PC-3 (cell line): ENCODE data around the gene DLG5. TPM values are rescaled to one million over a fixed set of nuclear protein-coding genes. Genes with fewer than 3 reads are reported as not detected.
"Not testable (repeated sequence)": the region's sequence is repeated elsewhere in the genome, so short reads cannot be mapped to it uniquely, and the experiment has no call there.

Source experiments
- ATAC-seq: fragments of 200-7000 bp; cut with Tn5 transposase; 2 replicates; pipeline ENCODE4 v1.9.1; 2020; ENCODE audit warnings: mild to moderate bottlenecking, moderate library complexity
- BruUV-seq: library from RNA; stranded (reverse); fragments of 400-500 nt; replicated peaks from 2 replicates; lab custom pipeline; 2021; lab: Mats Ljungman, UMichigan
- CTCF ChIA-PET: fragments of 300-600 bp; sonication (Branson Sonifier 250); formaldehyde crosslinking; loops from one replicate; lab custom pipeline; 2022; ENCODE audit warnings: antibody characterized with exemption; lab: Charles Lee
- POLR2A ChIA-PET: fragments of 300-600 bp; sonication (Branson Sonifier 250); formaldehyde crosslinking; loops from one replicate; lab custom pipeline; 2022; ENCODE audit warnings: antibody characterized with exemption; ENCODE audit not compliant: unreplicated experiment; lab: Charles Lee
- DNase-seq: peaks from one replicate; pipeline ENCODE4 v3.0.0-alpha.2; 2015
- H2AFZ ChIP-seq: fragments of 300-600 bp; sonication (generic); 2 replicates; pipeline ENCODE4 v1.6.0; 2016; ENCODE audit warnings: antibody characterized with exemption, low read length
- H3F3A ChIP-seq: fragments of 300-600 bp; sonication (generic); one replicate; pipeline ENCODE4 v1.6.0; 2017; ENCODE audit warnings: antibody characterized with exemption, low read length, control low read depth, mild to moderate bottlenecking; ENCODE audit not compliant: unreplicated experiment
- H3K27ac ChIP-seq: fragments of 300-600 bp; sonication (generic); 2 replicates; pipeline ENCODE4 v1.5.1; 2016; ENCODE audit warnings: mild to moderate bottlenecking, low read length
- H3K27me3 ChIP-seq: fragments of 300-600 bp; sonication (generic); 2 replicates; pipeline ENCODE4 v1.6.1; 2016; ENCODE audit warnings: low read length, mixed read lengths
- H3K36me3 ChIP-seq: fragments of 300-600 bp; sonication (generic); 2 replicates; pipeline ENCODE4 v1.6.1; 2016; ENCODE audit warnings: low read depth, mixed run types, low read length, mixed read lengths
- H3K4me1 ChIP-seq: fragments of 300-600 bp; sonication (generic); 2 replicates; pipeline ENCODE4 v1.5.1; 2016; ENCODE audit warnings: low read length; ENCODE audit not compliant: insufficient read depth
- H3K4me2 ChIP-seq: fragments of 300-600 bp; sonication (generic); 2 replicates; pipeline ENCODE4 v1.6.0; 2016; ENCODE audit warnings: low read length
- H3K4me3 ChIP-seq: fragments of 300-600 bp; sonication (generic); 2 replicates; pipeline ENCODE4 v1.5.1; 2016; ENCODE audit warnings: mild to moderate bottlenecking, low read length, mixed read lengths
- H3K79me2 ChIP-seq: fragments of 300-600 bp; sonication (generic); 2 replicates; pipeline ENCODE4 v1.6.1; 2017; ENCODE audit warnings: low read length, mixed read lengths
- H3K9ac ChIP-seq: fragments of 300-600 bp; sonication (generic); 2 replicates; pipeline ENCODE4 v1.6.0; 2016; ENCODE audit warnings: mild to moderate bottlenecking, low read length
- H3K9me2 ChIP-seq: fragments of 300-600 bp; sonication (generic); replicated peaks from 2 replicates; pipeline ENCODE4 v1.6.1; 2016; ENCODE audit warnings: mixed run types, low read length, mixed read lengths
- H3K9me3 ChIP-seq: fragments of 300-600 bp; sonication (generic); 2 replicates; pipeline ENCODE4 v1.6.1; 2016; ENCODE audit warnings: low read length, mixed read lengths
- H4K20me1 ChIP-seq: fragments of 300-600 bp; sonication (generic); 2 replicates; pipeline ENCODE4 v1.6.1; 2016; ENCODE audit warnings: low read length, mixed read lengths
- CTCF ChIP-seq: fragments of 300-600 bp; sonication (generic); conservative IDR thresholded peaks from 2 replicates; pipeline ENCODE4 v1.5.1; 2017; ENCODE audit warnings: antibody characterized with exemption, low read depth, mild to moderate bottlenecking, low read length
- EZH2 ChIP-seq: fragments of 300-600 bp; sonication (generic); IDR thresholded peaks from one replicate; pipeline ENCODE4 v1.6.1; 2017; ENCODE audit warnings: antibody characterized with exemption, mild to moderate bottlenecking, low read length; ENCODE audit not compliant: unreplicated experiment
- EZH2phosphoT487 ChIP-seq: fragments of 300-600 bp; sonication (generic); IDR thresholded peaks from 2 replicates; pipeline ENCODE4 v1.6.1; 2018; ENCODE audit warnings: mild to moderate bottlenecking, antibody characterized with exemption, low read length, borderline replicate concordance
- intact Hi-C: fragments of 100-400 bp; cut with micrococcal nuclease; formaldehyde crosslinking; loops from 2 replicates; pipeline ENCODE4 v1.9.0; 2023
- total RNA-seq: library from RNA; depleted of rRNA; stranded (reverse); fragments of >200 nt; gene quantifications from 2 replicates; pipeline ENCODE4 v1.2.3, GENCODE V29; 2014

Gene DLG5
- total RNA-seq, 1 experiment from 2014 or later, result 118 TPM

- Histone ChIP-seq H3K9me2 (no peaks in the 10 kb centered on the region), H3K4me1 (no peaks in the 10 kb centered on the region), H3K36me3 (no peaks in the 10 kb centered on the region), H4K20me1 (no peaks in the 10 kb centered on the region), H3K9me3 (no peaks in the 10 kb centered on the region), H3K27ac (no peak overlapping the region), H3K4me2 (no peak overlapping the region), H3K9ac (no peak overlapping the region), H3K4me3 (no peak overlapping the region), H2AFZ (no peak overlapping the region), H3F3A (no peaks in the 10 kb centered on the region), H3K27me3 (no peaks in the 10 kb centered on the region), H3K79me2 (no peaks in the 10 kb centered on the region)
- intact Hi-C loops, result no loop called here
- TF ChIP-seq EZH2phosphoT487, result no peak
- no peak for DNase-seq
- ChIA-PET CTCF (interaction anchor here (0.9 kb wide), 1 partner anchor 56 kb away, joined by 3 read pairs; no protein-coding TSS in a partner anchor), POLR2A (interaction anchor here (0.7 kb wide), 1 partner anchor 385 kb away, joined by 7 read pairs; no protein-coding TSS in a partner anchor)
- BruUV-seq, result no TSS peak
- ATAC-seq, result no peak
Measured at GRCh38 chr10:77768039-77768438, 158.5 kb downstream of the DLG5 start.

GRCh38 chr10:77763453-77764430 lies 162.8 kb downstream of the DLG5 start:
- BruUV-seq, result no TSS peak
- POLR2A ChIA-PET, result interaction anchor here (0.6 kb wide), 1 partner anchor 634 kb away, joined by 3 read pairs; no protein-coding TSS in a partner anchor

GRCh38 chr10:77758406-77758805 lies 168.1 kb downstream of the DLG5 start:
- H3K9me2 ChIP-seq, ATAC-seq, H3K4me3 ChIP-seq, CTCF ChIA-PET, DNase-seq, H3K9me3 ChIP-seq, H3K4me2 ChIP-seq, H3K27me3 ChIP-seq, H3F3A ChIP-seq, H3K27ac ChIP-seq, H4K20me1 ChIP-seq, H3K36me3 ChIP-seq, H3K79me2 ChIP-seq, H3K9ac ChIP-seq, H2AFZ ChIP-seq, H3K4me1 ChIP-seq, BruUV-seq: not testable (repeated sequence)
- intact Hi-C loops, result loop anchor here (5.0 kb wide), 1 partner anchor 366 kb away; no protein-coding TSS in a partner anchor
- POLR2A ChIA-PET, result interaction anchor here (0.7 kb wide), 1 partner anchor 37 kb away, joined by 32 read pairs; no protein-coding TSS in a partner anchor

More at GRCh38 chr10:77763453-77764430, 162.8 kb downstream of the DLG5 start:
- no peaks in the 10 kb centered on the region for H3K9me3 ChIP-seq
- intact Hi-C loops, result no loop called here
- no peaks in the 10 kb centered on the region for H3K36me3 ChIP-seq
- no peaks in the 10 kb centered on the region for H3K4me1 ChIP-seq
- no peaks in the 10 kb centered on the region for H3F3A ChIP-seq
- H3K4me3 ChIP-seq, result no peak overlapping the region
- H4K20me1 ChIP-seq, result no peaks in the 10 kb centered on the region
- H3K27me3 ChIP-seq, result no peaks in the 10 kb centered on the region
- no peak overlapping the region for H2AFZ ChIP-seq
- no peak for TF ChIP-seq EZH2phosphoT487
- no peak for TF ChIP-seq EZH2
- TF ChIP-seq CTCF, result no peak
- no peak overlapping the region for H3K4me2 ChIP-seq
- no peak overlapping the region for H3K9ac ChIP-seq
- DNase-seq, result peak; percentile 52
- CTCF ChIA-PET, result no interaction called here
- no peak overlapping the region for H3K27ac ChIP-seq
- ATAC-seq, result peak; percentile 35
- no peaks in the 10 kb centered on the region for H3K79me2 ChIP-seq
- H3K9me2 ChIP-seq, result no peaks in the 10 kb centered on the region
